GM21825 (cell line): ENCODE data around the gene ULK2.
"Not testable (repeated sequence)": the region's sequence is repeated elsewhere in the genome, so short reads cannot be mapped to it uniquely, and the experiment has no call there.

Experiments used
- ATAC-seq: cut with Tn5 transposase; IDR thresholded peaks from one replicate; pipeline ENCODE4 v1.9.1; 2021; ENCODE audit warnings: mild to moderate bottlenecking, moderate library complexity; ENCODE audit not compliant: unreplicated experiment

The ULK2 gene

GRCh38 chr17:19867079-19867328 lies 732 bp downstream of the ULK2 start:
- peak; percentile 34 for ATAC-seq

DNA sequence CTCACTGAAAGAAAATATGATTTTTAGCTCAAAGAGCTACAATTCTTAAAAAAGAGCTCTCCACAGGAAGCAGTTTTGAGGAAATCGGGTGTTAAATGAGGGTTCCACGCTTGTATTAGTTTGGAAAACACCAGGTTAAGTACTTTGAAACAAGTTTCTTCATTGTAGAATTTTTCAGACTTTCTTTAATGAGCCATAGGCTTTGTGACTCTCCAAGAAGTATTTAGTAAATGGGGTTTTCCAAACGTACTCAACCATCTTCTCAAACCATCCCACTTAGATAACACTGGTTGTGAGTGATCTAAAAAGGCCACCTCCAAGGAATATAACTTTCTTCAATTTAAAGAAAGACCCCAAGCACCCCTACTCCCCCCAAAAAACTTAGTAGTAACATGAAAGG lies 2.7 kb downstream of the ULK2 start:
- ATAC-seq: no peak

DNA sequence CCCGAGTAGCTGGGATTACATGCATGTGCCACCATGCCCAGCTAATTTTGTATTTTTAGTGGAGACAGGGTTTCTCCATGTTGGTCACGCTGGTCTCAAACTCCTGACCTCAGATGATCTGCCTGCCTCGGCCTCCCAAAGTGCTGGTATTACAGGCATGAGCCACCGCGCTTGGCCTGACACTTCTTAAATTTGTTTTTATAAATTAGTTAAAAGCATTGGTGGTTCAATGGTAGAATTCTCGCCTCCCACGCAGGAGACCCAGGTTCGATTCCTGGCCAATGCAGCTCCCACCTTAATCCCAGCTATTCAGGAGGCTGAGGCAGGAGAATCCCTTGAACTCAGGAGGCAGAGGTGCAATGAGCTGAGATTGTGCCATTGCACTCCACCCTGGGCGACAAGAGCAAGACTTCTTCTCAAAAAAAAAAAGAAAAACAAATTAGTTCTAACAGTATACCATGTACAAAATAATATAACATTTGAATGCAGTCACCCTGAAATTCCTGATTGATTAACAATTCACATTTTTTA lies 7.0 kb downstream of the ULK2 start:
- ATAC-seq: not testable (repeated sequence)

DNA sequence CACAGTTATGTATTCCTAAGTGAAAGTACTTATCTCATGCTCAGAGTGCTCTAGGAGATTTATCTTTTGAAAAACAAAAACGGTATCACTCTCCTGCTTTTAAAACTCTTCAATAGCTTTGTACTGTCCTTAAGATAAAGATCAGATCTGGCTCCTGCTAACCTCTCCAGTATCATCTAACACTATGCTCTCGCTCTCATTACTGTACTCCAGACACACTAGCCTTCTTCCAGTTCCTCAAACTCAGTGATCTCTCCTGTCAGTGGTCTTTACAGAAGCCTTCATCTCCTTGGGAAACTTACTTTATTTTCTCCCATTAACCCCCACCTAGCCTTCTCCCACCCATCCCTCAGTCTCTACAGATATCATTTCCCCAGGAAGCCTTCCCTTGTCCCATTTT lies 10.1 kb downstream of the ULK2 start:
- ATAC-seq: no peak

DNA sequence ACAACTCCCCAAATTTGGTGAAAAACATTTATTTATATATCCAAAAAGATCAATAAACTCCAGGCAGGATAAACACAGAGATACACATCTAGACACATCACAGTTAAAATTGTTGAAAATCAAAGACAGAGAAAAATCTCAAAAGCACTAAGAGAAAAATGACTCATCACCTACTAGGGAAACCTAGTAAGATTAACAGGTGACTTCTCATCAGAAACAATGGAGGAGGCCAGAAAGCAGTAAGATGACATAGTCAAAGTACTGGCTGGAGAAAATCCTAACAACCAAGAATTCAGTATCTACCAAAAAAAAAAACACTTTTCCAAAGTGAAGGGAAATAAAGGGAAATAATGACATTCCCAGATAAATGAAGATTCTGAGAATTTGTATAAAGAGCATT lies 33.8 kb downstream of the ULK2 start:
- ATAC-seq: no peak

GRCh38 chr17:19830061-19830460 lies 37.7 kb downstream of the ULK2 start:
- no peak for ATAC-seq

DNA sequence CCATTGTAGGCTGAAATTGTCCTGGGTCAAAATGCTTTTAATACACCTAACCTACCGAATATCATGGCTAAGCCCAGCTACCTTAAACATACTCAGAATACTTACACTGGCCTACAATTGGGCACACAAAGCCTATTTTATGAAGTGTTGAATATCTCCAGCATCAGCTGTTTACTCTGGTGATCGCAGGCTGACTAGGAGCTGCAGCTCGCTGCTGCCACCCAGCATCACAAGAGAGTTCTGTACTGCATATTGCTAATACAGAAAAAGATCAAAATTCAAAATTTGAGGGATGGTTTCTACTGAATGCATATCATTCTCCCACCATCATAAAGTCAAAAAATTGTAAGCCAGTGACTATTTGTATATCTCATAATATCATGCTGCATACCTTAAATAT lies 55.3 kb downstream of the ULK2 start:
- no peak for ATAC-seq

GRCh38 chr17:19805006-19805405 lies 62.7 kb downstream of the ULK2 start:
- ATAC-seq: no peak

DNA sequence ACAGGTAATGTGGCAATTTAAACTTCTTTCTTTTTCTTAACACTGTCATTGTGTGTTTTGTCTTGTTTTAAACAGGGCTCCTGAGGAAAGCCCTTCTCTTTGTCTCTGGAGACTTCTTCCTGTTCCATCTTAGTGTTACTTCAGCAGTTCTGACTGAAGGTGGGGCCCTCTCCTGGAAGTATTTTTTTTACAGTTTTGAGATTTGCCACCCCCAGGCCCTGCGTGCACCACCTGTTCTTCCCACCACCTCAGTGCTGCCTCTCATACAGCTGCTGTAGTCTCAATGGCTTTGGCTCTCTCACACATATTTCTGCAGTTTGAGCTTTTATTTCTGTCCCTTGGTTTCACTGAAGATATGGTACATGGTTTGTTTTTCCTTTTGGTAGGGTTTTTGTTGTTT lies 67.2 kb downstream of the ULK2 start:
- ATAC-seq: no peak

DNA sequence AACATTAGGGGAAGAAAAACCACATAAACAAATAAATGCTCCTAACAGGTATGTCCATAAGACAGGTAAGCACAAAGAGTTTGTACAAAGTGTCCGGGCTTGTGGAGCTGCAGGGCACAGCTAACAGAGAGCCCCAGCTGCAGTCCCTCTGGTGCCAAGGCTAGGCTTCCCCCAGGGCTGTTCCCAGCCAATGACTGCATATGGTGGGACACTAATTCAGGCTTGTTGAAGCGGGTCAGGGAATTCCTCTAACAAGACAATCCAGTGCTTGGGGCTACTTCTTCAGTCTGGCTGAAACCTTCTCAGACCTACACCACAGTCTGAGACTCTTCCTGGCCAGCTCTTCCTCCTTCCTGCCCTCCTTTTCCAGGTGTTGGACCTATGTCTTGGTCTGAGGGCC lies 67.9 kb downstream of the ULK2 start:
- no peak for ATAC-seq

DNA sequence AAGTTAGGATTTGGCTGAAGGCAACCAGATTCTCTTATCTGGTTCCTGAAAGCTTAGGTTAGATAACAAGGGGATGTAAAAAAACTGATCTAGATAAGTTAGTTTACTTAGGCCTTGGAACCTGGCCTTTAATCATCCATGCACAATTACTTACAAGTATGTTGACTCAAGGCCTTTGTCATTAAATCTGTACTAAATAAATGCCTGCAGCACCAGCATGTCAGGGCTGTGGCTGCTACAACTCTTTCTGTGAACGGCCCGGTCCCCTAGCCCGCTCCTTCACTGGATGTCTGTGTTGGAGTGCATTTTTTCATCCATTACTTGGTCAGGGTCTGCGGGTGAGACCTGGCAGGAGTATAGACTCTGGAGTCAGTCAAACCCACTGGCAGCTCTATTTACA lies 71.3 kb downstream of the ULK2 start:
- no peak for ATAC-seq

GRCh38 chr17:19791918-19792550 lies 75.7 kb downstream of the ULK2 start:
- ATAC-seq: no peak

DNA sequence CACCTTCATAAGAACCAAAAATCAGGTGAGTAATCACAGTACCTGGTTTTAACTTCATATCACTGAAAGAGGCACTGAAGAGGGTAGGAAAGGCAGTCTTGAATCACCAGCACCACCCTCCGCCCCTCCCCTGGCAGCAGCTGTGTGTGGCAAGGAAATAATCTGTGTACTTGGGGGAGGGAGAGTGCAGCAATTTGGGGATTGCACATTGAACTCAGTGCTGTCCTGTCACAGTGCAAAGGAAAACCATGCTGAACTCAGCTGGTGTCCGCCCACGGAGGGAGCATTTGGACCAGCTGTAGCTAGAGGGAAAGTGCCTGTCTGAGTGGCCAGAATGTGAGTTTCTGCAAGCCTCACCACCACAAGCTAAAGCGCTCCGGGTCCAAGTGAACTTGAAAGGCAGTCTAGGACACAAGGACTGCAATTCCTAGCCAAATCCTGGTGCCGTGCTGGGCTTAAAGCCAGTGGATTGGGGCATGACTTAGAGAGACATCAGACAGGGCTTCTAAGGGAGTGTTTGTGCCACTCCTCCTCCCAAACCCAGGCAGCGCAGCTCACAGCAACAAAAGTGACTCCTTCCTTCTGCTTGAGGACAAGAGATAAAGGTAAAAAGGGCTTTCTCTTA lies 79.9 kb downstream of the ULK2 start:
- no peak for ATAC-seq

- ATAC-seq: no peak
These were observed 81.9 kb downstream of the ULK2 start for GRCh38 chr17:19785854-19786253.

- ATAC-seq: no peak
These were observed 86.0 kb downstream of the ULK2 start for GRCh38 chr17:19781488-19782458.

DNA sequence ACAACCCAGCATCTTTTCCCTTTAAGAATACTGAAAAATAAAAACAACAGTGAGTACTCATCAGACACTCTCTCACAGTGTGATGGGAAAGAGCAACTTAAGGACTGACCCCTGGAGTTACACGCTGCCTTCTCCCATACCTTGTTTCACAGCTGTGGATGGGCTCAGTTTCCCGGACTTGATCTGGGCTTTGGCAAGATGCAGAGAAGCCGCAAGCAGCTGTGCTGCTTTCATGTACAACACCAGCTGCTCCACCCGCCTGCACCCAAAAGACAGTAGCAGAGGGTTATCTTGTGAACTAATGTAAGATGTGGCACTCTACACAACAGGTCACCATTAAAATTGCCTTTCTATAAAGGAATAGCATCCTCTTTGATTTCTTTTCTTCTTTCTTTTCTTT lies 86.9 kb downstream of the ULK2 start:
- ATAC-seq: no peak

GRCh38 chr17:19773534-19773933 lies 94.2 kb downstream of the ULK2 start:
- ATAC-seq: no peak

GRCh38 chr17:19771971-19772630 lies 95.6 kb downstream of the ULK2 start:
- ATAC-seq: no peak

- no peak for ATAC-seq
These were observed 96.6 kb downstream of the ULK2 start for GRCh38 chr17:19770985-19771735.

GRCh38 chr17:19769946-19770652 lies 97.6 kb downstream of the ULK2 start:
- no peak for ATAC-seq
